SU-DHL-6 (cell line): ENCODE results near the gene FAM20B.

Experiments used
- EZH2phosphoT487 ChIP-seq: fragments of 200-600 bp; sonication (generic), shearing (Covaris generic); conservative IDR thresholded peaks from 2 replicates; pipeline ENCODE4 v1.6.1; 2018; ENCODE audit warnings: mild to moderate bottlenecking, antibody characterized with exemption, low read length, moderate library complexity, mixed read lengths
- TF ChIP-seq, protein P1 (sequence below): fragments of 200-600 bp; sonication (generic); IDR thresholded peaks from one replicate; pipeline ENCODE4 v1.5.1; 2017; ENCODE audit warnings: antibody characterized with exemption, mild to moderate bottlenecking, low read length, moderate library complexity; ENCODE audit not compliant: insufficient read depth, poor library complexity, severe bottlenecking

GRCh38 chr1:179081687-179082332, 56.1 kb downstream of the FAM20B start, which contains the start of gene TOR3A:
- TF ChIP-seq, protein P1, sequence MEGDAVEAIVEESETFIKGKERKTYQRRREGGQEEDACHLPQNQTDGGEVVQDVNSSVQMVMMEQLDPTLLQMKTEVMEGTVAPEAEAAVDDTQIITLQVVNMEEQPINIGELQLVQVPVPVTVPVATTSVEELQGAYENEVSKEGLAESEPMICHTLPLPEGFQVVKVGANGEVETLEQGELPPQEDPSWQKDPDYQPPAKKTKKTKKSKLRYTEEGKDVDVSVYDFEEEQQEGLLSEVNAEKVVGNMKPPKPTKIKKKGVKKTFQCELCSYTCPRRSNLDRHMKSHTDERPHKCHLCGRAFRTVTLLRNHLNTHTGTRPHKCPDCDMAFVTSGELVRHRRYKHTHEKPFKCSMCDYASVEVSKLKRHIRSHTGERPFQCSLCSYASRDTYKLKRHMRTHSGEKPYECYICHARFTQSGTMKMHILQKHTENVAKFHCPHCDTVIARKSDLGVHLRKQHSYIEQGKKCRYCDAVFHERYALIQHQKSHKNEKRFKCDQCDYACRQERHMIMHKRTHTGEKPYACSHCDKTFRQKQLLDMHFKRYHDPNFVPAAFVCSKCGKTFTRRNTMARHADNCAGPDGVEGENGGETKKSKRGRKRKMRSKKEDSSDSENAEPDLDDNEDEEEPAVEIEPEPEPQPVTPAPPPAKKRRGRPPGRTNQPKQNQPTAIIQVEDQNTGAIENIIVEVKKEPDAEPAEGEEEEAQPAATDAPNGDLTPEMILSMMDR: no peak
- no peak for TF ChIP-seq EZH2phosphoT487
